ENCODE results near the gene KCP. TPM values are rescaled to one million over a fixed set of nuclear protein-coding genes. Genes with fewer than 3 reads are reported as not detected.

KCP gene
- total RNA-seq, 1 donor from 2014 or later: not detected

DNA sequence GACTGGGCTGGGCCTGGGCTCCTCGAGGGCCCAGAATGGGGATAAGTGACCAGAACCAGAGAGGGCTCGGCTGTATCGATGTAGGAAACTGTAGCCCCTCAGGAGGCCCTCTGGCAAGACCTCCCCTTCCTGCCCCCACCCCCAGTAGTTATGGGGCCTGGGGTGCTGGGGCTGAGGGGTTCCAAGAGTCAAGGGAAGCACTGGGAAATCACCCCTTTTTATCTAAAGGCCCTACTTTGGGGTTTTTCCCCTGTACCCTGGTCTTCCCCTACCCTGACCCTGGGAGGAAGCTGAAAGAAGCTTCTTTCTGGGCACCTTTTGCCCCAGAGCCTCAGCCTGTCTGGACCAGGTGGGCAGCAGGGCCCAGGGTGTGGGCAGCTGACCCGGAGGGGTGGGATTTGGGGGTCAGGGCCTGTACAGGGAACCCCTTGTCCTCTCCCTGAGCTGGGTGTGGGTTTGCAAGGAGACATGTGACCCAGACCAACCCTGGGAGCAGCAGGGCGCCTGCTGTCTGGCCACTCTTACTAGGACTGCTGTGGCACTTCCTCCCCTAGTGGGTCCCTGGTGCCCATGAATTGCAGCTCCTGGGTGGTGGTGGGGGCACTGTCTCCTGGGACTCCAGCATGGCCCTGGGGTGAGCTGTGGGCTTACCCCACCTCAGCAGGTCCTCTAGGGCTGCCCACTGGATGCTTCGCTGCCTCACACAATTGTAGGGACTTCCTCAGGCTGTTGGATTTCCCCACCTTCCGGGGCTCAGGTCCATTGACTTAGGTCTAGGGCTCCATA, 28.8 kb upstream of the KCP start:
- DNase-seq (ENCODE audit: low read depth in 2 of 2): no peak

DNA sequence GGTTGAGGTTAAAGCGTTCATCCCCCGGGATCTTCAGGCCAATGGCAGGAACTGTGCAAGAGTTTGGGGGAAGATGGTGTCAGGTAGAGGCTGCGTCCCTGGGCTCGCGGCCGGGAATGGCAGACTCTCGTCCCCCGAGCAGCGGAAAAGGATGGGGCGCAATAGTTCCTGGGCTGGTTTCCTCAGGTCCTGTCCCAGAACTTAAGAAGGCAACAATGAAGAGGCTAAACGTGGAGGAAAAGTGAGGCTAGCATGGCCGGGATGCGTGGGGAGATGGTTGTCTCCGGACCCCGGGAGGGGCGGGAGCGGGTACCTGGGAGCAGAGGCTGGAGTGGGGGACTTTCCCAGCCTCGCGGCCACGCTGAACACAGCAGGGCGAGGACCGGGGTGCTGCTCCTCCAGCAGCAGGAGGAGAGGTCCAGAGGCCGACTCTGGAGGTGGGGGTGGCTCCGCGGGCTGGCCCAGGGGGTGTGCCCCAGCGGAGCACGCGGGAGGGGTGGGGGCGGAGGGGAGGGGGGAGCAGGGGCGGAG, 28.1 kb upstream of the KCP start:
- DNase-seq (ENCODE audit: low read depth in 2 of 2): no peak

DNA sequence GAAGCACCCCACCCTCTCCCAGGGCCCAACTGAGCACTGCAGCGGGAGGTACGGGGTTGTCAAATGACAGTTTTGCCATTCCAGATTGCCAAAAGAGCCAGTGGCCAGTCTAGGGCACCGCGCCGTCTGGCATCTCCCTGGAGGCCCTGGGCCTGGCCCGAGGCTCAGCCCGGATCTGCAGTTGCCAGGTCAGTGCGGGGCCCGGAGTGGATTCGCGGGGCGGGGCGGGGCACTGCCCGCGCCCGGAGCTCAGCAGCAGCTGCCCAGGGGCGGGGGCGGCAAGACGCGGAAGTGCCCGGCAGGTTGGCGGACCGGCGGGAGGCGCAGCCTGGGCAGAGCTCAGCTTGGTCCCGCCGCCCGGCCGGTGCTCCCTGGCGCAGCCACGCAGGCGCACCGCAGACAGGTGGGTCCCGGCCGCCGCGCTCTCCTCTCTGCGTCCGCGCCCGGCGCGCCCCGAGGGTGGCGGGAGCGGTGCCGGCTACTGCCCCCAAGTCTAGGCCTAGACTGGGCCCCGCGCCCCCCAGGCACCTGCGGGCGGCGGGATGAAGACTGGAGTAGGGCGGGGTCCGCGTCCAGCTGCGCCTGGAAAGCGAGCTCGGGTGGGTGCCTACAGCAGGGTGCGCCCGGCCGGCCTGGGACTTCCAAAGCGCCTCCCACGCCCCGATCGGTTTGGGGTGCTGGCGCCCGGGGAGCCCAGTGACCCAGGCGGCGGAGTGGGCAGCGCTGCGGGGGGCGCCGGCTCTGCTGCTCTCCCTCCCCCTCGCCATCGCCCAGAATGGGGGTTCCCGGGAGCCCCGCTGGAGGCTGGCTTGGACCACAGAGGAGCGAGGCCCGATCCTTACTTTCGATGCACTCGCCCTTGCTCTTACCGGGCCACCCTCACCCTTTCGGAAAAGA, 27.4 kb upstream of the KCP start, which contains the start of gene IRF5:
Gene IRF5, plus strand, starts transcription at position 281 of the 897 bp plus-strand sequence. CDS start 4,155 bp downstream, outside the sequence.
- DNase-seq (ENCODE audit: low read depth in 2 of 2): peak in 1 of 2 donors; percentile 10

DNA sequence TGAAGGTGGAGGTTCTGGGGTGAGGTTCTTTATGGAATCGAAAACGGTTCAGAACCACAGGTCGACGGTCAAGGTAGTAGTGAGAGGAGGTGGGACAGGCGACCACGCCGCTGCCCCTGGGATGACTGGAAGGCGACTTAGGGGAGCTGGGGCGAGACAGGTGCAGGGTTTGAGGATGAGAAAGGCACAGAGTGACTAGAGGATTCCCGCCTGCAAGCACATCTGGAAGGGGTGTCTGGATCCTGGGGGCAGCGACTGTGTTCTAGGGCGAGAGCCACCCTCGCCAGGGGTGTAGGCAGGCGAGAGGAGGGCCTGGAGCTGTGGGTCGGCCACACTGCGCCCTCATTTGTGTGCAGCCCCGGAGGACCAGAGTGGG, 26.8 kb upstream of the KCP start:
- no peak for DNase-seq (ENCODE audit: low read depth in 2 of 2)

DNA sequence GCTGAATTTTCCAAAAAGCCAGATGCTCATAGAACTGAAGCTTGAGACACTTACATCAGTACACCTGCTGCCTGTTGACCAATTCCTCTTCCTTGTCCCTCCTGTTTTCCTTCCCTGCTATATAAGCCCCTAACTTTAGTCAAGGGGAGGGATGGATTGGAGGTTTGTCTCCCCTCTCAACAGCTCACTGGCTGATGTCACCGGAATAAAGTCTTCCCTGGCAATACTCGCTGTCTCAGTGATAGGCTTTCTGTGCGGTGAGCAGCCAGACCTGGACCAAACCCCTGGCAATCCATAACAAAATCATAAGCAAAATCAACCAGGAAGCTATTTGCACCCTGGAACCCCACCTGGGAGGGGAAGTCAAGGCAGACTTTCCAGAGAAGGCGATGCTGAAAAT, 26.3 kb upstream of the KCP start:
- no peak for DNase-seq (ENCODE audit: low read depth in 2 of 2)

DNA sequence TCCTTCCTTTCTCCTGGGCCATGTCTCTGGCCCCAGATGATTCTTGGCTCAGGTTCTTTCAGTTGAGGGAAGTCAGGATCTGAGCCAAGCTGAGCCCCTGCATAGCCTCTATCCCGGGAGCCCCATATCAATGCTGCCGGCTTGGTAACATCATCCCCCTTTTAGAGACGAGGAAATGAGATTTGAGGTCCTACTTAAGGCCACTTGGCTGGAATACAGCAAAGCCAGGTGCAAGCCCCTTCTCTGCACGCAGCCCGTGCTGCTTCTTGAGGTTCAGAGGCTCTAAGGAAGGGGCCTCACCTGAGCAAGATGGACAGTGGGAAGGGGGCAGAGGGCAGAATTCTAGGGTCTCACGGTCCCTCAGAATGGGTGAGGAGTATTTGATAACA, 24.8 kb upstream of the KCP start:
- DNase-seq (ENCODE audit: low read depth in 2 of 2): no peak

DNA sequence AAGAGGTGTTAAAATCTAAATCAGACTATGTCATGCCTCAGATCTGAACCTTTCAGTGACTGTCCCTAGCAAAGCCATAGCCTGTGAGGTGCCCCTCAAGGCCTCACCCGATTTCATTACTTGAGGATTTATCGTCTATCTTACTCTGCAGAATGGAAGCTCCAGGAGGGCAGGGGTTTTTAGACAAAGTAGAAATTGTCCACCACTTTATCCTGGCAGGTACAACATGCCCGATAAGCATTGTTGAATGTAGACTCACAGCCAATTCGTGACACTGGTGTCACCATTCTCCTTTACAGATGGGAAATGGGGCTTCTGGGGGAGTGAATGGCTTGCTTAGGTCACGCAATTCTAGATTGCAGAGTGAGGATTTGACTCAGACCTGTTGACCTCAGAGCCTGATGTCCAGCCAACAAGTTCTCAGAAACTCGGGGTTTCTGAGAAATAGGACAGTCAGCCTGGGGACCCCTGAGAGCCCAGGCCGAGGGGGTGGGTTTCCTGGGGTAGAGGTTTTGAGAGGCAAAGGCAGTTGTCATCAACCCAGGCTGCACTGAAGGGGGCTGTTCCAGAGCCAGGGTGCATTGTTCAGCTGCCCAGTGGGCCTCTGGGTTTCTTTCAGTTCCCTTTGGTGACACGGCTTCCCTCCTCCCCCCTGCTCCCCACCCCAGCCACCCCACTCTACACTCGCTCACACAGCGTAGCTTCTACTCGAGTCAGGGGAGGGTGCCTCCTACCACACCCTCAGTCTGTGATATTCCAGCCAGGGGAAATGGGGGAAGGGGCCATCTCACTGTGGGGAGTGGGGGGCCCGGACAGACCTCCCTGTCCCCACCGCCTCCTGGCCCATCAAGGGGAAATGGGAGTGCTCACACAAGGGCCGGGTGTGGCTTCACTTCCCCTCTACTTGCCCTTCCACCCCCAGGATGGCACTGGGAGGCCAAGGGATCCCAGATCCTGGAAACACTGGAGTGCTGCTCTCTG, 24.1 kb upstream of the KCP start:
- no peak for DNase-seq (ENCODE audit: low read depth in 2 of 2)

DNA sequence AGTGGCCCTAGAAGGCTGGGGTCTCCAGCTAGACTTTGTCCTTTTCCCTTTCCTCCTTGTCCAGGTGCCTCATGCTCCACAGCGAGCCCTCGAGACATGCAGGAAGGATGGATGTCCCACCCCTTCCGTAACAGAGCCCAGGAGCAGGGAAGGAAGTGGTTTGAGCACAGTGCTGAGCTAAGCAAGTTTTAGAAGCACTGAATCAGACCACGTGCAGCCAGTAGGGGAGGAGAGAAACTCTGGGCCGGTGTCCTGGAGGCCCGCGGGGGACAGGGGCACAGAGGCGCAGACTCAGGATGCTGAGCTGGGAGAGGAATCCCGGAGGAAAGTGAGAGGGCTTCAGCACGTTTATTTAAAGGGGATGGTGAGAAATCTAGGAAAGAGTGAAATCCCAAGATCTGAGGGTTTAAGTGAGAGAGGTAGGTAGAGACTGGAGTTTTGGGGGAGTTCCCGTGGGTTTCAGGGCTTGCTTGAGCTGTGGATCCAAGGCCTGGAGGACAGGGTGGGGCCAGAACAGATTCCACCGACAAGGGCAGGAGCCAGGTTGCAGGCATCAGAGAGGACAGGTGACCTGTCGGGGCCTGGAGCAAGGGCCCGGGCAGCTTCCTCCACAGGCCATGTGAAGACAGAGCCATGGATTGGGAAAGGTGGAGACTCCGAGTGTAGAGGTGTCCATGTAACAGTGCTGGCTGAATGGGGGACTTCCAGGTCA, 22.8 kb upstream of the KCP start:
- no peak for DNase-seq (ENCODE audit: low read depth in 2 of 2)

DNA sequence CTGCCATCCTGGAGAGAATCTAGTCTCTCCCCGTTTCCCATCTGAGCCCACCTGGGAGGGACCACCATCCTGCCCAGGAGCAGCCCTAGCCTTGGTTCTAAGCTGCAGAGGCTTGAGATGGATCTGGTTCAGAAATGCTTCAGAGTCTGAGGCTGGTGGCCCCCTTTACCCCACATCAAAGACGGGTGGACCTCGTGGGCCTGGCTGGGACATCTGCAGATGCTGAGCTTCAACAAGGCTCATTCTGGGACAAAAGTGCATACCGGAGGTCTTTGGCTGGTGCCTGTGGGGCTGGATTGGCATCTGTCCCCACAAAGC, 22.3 kb upstream of the KCP start:
- DNase-seq (ENCODE audit: low read depth in 2 of 2): no peak

DNA sequence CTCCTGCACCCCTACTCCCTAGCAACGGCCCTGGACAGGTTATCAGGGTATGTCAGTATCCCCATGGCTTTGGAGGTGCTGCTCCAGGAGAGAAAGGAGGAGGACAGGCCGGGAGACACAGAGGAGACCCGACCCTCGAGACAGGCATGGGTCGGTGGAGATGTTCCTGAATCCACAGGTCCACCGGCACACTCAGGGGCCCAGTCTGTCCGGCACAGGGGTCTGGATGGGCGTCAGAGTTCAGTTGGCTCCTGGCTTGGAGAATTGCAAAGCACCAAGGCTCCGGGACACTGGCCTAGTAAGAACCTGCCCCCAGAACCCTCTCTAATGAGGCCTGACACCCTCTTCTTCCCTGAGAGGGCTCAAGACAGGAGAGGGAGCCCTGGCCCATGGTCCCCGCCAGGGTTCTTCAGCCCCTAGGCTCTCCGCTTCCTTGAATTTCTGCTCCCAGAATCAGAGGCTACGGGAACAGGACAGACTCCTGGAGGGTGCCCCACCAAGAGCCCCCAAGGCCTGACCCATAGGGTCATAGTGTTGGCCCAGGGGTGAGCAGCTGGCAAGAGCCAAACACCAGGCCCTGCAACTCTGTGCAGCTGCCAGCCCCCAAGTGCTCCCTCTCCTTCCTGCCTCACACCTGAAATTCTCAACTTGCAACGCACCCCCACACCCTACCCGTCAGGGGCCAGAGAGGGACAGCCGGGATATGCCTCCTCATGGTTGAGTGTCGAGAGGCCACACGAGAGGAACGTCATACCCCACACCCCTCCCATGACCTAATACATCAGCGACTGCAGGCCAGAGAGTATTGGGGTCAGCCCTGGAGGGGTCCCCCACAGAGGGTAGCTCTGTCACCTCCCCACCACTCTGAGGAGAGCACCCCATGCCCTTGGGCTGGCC, 21.7 kb upstream of the KCP start:
- no peak for DNase-seq (ENCODE audit: low read depth in 2 of 2)

DNA sequence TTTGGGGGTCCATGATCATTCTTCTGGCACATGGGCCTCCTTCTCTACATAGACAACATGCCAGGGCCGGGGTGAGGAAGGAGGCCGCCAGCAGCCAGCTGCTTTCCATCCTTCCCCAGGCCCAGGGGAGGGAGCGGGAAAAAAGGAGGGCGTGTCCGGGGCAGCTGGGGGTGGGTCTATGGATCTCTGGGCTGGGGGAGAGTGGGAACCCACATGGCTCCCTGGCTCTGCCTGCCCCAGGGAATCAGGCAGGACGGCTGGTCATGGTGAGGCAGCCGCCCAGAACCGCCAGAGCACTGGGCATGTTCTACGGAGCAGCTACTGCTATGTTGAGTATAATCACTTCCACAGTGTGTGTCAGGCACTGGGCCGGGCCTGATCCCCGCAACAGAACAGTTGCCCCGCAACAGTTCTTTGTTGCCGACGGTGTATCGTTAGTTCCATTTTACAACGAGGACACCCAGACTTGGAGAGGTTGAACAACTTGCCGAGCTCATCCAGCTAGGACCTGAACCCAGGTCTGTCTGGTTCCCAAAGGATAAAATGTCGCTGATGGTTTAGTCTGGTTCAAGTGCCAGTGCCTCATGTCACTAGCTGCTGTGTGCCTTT, 20.8 kb upstream of the KCP start:
- no peak for DNase-seq (ENCODE audit: low read depth in 2 of 2)

DNA sequence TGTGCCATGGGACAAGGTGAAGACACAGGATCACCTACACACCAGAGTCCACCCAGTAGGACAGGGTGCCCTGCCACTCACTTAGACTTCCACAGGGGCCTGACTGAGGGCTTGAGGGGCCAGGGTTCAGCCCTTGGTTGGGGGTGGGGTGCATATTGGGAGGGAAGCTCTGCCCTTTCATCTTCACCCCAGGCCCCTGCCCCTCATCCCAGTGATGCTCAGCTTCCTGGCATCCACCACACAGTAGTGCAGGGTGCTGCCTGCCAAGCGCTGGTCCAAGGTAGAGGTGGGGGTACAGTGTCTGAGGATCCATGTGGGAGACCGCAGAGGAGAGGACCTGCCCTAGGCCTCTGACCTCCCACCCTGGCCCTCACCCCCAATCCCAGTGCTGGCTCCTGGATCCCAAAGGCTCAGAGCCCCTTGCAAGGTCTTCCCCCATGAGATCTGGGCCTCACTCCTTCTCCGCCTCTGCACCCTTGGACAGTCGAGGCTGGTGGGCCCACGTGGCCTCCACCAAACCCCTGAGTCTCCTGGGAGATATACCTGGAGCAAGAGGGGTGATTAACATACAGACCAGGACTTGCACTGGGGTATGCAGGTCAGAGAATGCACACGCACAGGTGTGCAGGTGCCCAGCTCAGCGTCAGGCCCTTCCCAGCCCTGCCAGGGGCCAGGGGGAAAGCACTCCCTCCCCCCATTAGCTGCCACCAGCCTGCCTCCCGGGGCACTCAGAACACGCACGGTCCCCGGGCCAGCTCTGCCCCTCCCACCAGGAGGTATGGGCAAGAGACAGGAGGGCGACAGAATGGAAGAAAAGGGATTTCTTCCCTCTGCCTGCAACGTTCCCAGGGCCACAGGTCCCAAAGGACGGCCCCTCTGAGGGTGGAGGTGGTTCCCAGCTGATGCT, 18.6 kb upstream of the KCP start:
- no peak for DNase-seq (ENCODE audit: low read depth in 2 of 2)

DNA sequence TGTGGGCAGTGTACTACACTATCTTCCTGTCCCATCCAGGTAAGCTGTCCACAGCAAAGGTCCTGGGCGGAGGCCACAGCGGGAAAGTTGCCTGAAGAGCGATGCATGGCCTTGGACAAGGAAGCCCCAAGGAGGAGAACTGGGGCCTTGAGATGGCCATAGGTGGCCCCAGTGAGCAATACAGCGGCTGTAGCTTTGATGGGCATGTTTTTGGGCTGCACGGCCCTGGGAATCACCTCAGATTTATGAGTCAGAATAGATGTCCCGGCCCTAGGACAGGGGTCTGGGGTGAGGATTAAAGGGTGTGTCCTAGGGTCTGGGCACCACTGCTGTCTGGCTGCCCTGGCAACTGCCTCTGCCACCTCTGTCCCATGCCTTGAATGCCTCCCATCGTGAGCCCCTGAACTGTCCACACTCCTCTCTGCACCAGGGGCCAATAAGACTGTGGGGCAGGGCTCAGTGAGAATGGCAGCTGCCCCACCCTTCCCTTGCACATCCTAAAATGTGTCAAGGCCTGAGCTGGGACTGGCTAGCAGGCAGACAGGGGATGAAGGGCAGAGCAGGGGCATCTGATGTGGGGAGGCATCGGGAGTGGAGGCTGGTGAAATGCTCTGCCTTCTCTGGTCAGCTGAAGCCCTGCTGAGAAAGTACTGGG, 17.8 kb upstream of the KCP start:
- no peak for DNase-seq (ENCODE audit: low read depth in 2 of 2)

DNA sequence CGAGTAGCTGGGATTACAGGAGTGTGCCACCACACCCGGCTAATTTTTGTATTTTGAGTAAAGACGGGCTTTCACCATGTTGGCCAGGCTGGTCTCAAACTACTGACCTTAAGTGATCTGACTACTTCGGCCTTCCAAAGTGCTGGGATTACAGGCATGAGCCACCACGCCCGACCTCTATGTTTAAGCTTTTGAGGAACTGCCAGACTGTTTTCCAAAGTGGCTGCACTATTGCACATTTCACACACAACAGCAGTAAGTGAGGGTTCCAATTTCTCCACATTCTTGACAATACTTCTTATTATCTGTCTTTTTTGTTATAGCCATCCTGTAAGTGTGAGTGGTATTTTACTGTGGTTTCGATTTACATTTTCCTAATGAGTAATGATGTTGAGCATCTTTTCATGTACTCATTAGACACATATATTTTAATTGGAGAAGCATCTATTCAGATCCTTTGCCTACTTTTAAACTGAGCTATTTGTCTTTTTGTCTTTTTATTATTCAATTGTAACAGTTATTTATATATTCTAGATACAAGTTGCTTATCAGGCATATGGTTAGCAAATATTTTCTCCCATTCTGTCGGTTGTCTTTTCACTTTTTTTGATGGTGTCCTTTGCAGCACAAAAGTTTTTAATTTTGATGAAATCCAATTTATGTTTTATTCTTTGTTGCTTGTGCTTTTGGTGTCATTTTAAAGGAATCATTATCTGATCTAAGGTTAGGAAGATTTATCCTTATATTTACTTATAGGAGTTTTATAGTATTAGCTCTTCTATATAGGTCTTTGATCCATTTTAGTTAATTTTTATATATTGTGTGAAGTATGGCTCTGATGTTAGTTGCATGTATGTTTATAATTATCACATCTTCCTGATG, 14.4 kb upstream of the KCP start:
- DNase-seq (ENCODE audit: low read depth in 2 of 2): no peak

DNA sequence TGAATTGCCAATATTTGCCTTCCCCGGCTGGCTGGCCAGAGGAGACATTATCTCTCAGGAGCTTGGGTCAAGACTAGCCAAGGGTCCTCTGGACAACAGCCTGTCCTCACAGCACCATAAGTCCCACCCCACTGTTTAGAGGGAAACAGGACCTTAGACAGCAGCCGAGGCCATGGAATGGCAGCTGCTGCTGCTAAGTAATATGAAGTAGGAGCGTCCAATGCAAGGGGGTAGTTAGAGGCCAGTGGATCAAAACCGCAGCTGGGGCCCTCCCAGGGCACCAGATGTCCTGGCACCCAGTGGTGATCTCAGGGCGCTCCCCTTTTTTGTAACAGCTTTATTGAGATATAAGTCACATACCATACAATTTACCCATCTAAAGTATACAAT, 12.9 kb upstream of the KCP start:
- DNase-seq (ENCODE audit: low read depth in 2 of 2): no peak

DNA sequence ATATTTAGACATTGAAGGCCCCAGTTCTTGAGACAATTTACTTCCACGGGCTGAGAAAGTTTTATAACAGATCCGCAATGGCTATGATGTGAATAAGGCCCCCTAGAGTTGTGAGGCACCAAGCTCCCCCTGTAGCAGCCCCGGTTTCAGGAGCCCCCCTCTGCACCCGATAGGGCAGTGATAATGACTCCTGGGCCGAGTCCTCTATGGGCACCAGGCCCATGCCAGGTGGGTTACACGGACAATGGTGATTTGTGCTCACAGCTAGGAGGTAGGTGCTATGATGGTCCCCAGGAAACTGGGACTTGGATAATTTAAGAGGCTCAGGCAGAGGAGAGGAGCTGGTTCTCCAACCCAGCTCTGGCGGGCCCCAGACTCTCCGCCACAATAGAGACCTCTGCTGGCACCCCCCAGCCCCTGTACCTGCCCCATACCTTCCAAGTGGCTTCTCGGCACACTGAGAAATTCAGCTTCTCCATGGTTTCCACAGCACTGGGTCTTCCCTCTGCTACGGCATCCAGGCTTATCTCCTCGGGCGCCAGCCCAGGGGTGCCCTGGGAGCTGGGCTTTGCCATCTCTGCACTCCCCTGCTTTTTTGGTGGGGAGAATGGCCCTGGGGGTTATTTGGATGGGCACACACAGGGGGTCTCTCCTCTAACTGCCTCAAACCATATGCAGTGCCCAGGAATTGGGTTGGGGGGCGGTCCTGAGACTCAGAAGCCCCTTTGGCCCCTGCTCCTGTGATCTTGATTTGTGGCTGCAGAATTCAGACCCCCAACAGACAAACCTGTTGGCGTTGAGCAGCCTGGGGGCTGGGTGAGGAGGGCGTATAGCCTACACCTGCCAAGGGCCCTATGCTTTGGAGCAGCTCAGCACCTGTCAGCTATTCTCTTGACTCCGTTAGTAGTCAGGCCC, 12.2 kb upstream of the KCP start:
- DNase-seq (ENCODE audit: low read depth in 2 of 2): no peak

Measured in lung microvascular endothelial cell (primary cell).